Frontal cortex (tissue), 4 donors: Measurements from ENCODE around the gene POP5. TPM values are rescaled to one million over a fixed set of nuclear protein-coding genes. Genes with fewer than 3 reads are reported as not detected.
A peak's percentile ranks its signal among the peaks of the same experiment; 100 is the strongest.
"Not testable (repeated sequence)": the region's sequence is repeated elsewhere in the genome, so short reads cannot be mapped to it uniquely, and the experiment has no call there.

Source experiments
- DNase-seq, 2 donors: peaks; one replicate each; pipeline ENCODE4 v3.0.0; 2012; ENCODE audit warnings: low spot score in 2 of 2
- FAIRE-seq: peaks from 2 replicates; lab custom pipeline; 2012; peaks lifted over from hg19 to GRCh38; lab: Jason Lieb, UNC
- total RNA-seq: library from RNA; depleted of rRNA; stranded (reverse); fragments of >200 nt; gene quantifications from one replicate; pipeline ENCODE4 v1.2.3, GENCODE V29; 2014
- donor health status: control.
- donor health status: control.
- donor health status: control.

POP5 gene, protein sequence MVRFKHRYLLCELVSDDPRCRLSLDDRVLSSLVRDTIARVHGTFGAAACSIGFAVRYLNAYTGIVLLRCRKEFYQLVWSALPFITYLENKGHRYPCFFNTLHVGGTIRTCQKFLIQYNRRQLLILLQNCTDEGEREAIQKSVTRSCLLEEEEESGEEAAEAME
- 27.3 TPM for total RNA-seq

DNA sequence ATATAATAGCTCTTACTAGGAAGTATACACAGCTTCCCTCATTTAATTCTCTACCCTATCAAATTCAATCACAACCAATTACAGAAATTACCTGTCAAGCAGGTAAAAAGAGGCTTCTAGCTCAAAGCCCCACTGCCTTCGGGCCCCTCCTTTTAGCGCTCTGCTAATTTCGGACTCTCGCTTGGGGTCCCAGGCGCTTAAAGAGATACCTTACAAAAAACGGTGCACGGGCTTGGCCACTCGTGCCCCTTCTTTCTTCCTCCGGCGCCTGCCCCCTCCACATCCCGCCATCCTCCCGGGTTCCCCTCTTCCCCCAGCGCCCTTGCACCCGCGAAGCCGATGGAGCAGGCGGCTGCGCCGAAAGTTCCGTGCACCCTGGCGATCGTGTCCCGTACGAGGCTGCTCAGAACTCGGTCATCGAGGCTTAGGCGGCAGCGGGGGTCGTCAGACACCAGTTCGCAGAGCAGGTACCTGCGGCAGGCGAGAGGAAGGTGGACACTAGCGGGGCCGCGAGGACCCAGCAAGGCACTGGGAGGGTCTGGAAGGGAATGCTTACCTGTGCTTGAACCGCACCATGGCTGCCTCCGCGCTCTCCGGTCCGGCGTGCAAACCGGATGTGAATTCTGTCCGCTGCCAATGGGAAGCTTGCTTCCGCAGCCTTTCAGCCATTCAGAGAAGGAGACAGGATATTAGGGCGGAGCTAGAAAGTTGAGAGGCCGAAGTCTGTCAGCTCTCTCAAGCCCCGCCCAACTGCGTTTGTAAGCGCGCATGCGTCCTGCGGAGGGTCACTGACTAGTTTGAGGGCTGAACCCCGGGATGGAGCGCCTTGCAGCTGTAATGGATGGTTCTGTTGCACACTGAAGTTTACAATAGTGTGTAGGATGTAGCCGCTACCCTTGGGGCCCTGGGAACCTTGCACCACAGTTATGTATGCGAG is at the start of gene POP5:
TSS of gene POP5 (minus strand) at position 616 of the 937 bp plus-strand sequence. CDS start at position 576, 40 bp downstream.
- FAIRE-seq, result peak; percentile 40
- DNase-seq, result peak; percentile 83 to 89

- FAIRE-seq, result no peak
- peak in 1 of 2 donors; percentile 34 for DNase-seq
Observed at GRCh38 chr12:120630104-120630892, 49.1 kb upstream of the POP5 start.

DNA sequence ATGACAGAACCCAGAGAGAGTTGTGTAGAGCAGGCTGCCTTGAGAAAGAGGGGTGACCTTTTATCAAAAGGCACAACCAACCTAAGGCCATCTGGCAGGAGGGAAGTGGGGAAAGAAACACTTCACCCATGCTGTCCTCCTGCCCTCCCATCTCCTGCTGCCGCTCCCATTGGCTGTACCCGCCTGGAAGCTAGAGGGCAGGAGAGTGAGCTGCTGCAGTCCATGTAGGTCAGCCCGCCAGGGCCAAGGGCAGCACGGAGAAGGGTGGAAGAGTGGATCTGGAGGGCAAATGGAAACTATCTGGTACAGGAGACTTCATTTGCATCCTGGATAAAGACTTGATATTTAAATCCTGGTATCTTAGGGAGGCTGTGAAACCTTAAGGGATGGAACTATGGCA is 47.7 kb upstream of the POP5 start:
- FAIRE-seq (no peak), DNase-seq (no peak)

DNA sequence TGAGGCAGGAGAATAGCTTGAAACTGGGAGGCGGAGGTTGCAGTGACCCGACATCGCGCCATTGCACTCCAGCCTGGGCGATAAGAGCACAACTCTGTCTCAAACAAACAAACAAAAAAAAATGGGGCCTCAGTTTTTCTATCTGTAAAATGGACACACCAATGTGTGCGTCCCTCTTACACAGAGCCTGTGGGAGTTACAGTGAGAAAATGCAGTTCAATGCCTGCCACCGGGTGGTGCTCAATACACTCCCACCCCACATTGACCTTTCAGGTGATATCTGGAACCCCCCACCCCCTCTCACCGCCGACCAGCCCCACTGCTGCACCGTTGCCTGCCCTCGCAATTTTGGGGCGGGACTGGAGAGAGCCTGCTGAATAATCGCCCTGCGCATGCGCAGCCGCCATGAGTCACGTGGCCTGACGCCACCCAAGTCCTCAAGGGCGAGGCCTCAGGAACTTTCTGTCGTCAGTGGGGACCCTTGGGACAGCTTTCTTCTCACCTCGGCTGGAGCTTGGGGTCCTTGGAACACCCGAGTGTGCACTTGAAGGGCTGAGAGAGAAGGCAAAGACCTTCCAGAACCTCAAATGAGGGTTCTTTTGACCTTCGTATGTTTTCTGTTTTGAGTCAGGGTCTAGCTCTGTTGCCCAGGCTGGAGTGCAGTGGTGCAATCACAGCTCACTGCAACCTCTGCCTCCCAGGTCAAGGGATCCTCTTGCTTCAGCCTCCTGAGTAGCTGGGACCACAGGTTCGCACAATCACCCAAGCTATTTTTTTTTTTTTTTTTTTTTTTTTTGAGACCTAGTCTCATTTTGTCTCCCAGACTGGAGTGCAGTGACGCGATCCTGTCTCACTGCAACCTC is 44.6 kb upstream of the POP5 start:
- FAIRE-seq (no peak), DNase-seq (no peak)

DNA sequence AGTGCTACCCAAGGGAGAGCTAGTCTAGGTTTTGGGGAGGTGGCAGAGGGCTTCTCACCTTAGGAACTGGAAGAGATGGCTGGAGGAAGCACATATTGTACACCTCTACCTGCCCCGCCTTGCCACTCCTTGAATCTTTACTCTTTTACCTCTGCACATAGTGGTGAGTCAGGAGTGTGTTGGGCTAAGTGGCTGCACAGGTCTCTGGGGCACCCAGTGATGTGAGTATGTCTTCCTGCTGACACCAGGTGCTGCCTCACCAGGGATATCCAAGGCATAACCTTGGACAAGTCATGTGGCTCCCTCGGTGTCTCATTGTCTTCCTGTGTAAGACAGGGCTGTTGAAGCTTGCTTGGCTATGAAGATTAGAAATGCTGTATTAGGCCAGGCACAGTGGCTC is 39.4 kb upstream of the POP5 start:
- DNase-seq, result no peak
- no peak for FAIRE-seq

DNA sequence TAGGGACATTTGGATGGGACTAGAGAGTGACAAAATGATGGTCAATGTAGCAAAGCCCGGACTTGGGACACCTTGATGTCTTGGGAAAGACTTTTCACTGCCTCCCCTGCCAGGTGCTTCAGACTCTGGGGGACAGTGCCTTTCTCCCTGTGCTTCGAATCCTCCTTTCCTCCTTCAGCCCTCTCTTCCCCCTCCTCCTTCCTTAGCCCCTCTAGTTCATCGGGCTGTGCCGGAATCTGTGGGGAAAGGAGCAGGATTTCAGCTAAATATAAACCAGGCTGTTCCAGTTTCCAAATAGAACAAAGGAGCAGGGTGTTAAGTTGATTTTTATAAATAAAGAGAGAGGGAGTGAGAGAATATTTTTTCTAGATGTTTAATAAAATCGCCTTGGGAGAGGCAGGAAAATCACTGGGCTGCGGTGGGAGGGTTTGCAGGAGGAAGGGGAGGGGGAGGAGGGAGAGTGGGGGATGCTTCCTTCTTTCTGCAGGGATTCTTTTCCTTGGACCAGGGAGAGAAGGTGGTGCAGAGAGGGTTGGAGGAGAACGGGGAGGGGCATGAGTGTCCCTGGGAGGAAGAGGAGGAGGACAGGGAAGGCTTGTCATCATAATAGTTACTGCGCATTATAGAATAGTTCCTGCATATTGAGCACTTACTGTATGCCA is 37.9 kb upstream of the POP5 start:
- FAIRE-seq (no peak), DNase-seq (no peak)

GRCh38 chr12:120617767-120618166 is 36.6 kb upstream of the POP5 start:
- not testable (repeated sequence) for FAIRE-seq

GRCh38 chr12:120617193-120617592 is 36.0 kb upstream of the POP5 start:
- not testable (repeated sequence) for DNase-seq, FAIRE-seq

More at GRCh38 chr12:120617767-120618166, 36.6 kb upstream of the POP5 start:
- DNase-seq, result not testable (repeated sequence)

DNA sequence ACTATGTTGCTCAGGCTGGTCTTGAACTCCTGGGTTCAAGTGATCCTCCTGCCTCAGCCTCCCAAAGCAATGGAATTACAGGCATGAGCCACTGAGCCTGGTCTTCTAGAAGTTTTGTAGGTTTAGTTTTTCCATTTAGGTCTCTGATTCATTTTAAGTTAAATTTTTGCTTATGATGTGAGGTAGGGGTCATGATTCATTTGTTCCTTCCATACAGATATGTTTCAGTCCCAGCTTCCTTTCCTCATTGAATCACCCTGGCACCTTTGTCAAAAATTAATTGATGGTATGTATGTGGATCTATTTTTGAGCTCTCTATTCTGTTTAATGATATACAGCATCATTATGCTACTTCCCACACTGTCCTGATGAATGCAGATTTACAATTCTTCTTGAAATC is 33.6 kb upstream of the POP5 start:
- FAIRE-seq (no peak), DNase-seq (no peak)

GRCh38 chr12:120611534-120611933 is 30.3 kb upstream of the POP5 start:
- DNase-seq, FAIRE-seq: not testable (repeated sequence)

DNA sequence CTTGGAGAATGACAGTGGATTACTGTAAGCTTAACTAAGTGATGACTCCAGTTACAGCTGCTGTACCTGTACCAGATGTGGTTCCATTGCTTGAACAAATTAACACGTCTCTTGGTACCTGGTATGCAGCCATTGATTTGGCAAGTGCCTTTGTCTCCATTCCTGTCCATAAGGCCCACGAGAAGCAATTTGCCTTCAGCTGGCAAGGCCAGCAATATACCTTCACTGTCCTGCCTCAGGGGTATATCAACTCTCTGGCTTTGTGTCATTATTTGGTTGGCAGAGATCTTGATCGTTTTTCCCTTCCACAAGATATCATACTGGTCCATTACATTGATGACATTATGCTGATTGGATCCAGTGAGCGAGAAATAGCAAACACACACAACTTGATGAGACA is 29.4 kb upstream of the POP5 start:
- no peak for DNase-seq
- no peak for FAIRE-seq

- not testable (repeated sequence) for FAIRE-seq, DNase-seq
Observed at GRCh38 chr12:120602416-120602815, 21.2 kb upstream of the POP5 start.

DNA sequence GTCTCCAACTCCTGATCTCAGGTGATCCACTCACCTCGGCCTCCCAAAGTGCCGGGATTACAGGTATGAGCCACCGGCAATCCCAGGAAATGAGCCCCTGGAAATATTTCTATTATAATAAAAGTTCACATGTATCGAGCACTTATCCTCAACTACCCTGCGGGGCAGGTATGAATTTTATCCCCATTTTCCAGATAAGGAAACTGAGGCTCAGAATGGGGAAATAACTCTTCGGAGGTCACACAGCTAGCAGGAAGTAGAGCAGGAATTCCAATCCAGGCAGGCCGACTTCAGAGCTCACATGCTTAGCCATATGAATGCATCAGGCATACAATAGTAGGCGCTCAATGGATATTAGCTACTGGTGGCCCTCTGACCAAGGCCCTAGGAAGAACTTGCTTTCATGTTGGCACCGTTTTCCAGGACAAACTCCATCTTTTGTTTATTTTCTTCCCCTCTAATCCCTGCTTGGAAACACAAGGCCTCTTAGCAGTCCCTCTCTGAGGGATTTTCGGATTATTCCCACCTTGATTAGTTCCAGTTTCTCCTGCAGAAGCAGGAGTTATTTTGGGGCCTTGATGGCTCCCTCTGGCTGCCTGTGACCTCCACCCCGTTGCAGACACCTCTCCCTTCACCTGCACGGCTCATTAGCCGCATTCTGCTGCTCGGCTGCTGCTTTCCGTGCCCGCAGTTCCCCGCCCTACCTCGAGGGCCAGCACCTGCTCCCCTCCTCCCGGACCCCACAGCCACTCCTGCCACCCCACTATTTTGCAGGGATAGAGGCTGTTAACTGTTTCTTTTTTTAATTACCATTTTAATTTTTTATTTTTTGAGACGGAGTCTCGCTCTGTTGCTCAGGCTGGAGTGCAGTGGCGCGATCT is 18.7 kb upstream of the POP5 start:
- FAIRE-seq (no peak), DNase-seq (no peak)

DNA sequence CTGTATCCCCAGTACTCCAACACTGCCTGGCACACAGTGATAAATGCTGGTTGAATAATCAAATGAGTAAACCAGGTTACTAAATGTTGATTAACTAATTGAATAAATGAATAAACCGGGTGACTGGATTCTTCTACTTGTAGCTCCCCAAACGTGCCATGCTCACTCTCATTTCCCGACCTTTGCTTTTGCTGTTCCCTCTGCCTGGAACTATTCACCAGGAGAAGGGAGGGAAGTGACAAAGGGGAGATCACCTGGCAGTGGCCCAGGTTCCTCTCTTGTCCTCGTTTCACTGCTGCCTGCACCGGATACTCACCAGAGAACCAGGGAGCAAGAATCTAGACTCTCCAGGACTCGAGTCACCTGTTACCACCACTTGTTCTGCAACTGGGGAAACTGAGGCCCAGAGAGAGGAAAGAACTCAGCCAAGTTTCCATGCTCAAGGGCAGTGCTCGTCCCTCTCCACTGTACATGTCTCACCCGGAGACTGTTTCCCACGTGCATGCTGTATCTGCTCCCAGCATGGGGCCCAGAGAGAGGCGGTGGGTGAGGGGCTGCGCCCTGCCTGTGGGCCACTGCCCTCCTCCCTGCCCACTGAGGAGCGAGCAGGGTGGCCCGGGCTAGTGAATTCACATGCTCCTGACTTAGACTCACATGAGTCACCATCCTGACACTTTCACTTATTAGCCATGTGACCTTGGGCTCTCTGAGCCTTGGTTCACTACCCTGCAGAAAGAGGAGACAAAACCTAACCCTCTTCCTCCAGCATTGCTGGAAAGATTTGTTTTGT is 17.7 kb upstream of the POP5 start:
- DNase-seq, result no peak
- FAIRE-seq, result no peak

- DNase-seq (no peak), FAIRE-seq (no peak)
Observed at GRCh38 chr12:120597861-120598260, 16.7 kb upstream of the POP5 start.

GRCh38 chr12:120596901-120597300 is 15.7 kb upstream of the POP5 start:
- no peak for FAIRE-seq

More at GRCh38 chr12:120596901-120597300, 15.7 kb upstream of the POP5 start:
- no peak for DNase-seq
